Mesenchymal stem cell (in vitro differentiated cells and primary cell): ENCODE results near the gene C9orf50.

ENCODE experiments used
- DNase-seq: peaks from one replicate; pipeline ENCODE4 v3.0.0-alpha.2; 2013
- H2AFZ ChIP-seq: one replicate; pipeline ENCODE4 v1.6.1; 2013; ENCODE audit warnings: low read depth, mild to moderate bottlenecking, control low read depth, inconsistent platforms, low read length, moderate library complexity
- H2AK5ac ChIP-seq: 2 replicates; pipeline ENCODE4 v1.6.1; 2013; ENCODE audit warnings: low read length, moderate library complexity, mild to moderate bottlenecking, inconsistent platforms; ENCODE audit not compliant: severe bottlenecking
- H2BK120ac ChIP-seq: one replicate; pipeline ENCODE4 v1.6.1; 2013; ENCODE audit warnings: low read depth, mild to moderate bottlenecking, inconsistent platforms, low read length, moderate library complexity
- H2BK12ac ChIP-seq, 2 experiments: one replicate each; pipeline ENCODE4 v1.6.1; 2013; ENCODE audit warnings: inconsistent platforms in 2 of 2, low read length in 2 of 2, mild to moderate bottlenecking in 2 of 2, moderate library complexity in 2 of 2, control low read depth in 1 of 2
- H2BK15ac ChIP-seq: one replicate; pipeline ENCODE4 v1.6.1; 2013; ENCODE audit warnings: mild to moderate bottlenecking, low read depth, inconsistent platforms; ENCODE audit not compliant: poor library complexity, severe bottlenecking
- H2BK5ac ChIP-seq: 2 replicates; pipeline ENCODE4 v1.6.1; 2013; ENCODE audit warnings: low read depth, mild to moderate bottlenecking, low read length, control low read depth, inconsistent platforms; ENCODE audit not compliant: poor library complexity, severe bottlenecking
- H3K14ac ChIP-seq, 2 experiments: one replicate each; pipeline ENCODE4 v1.6.1; 2013; ENCODE audit warnings: inconsistent platforms in 2 of 2, low read length in 2 of 2, control low read depth in 1 of 2, mild to moderate bottlenecking in 1 of 2, moderate library complexity in 1 of 2
- H3K18ac ChIP-seq, 2 experiments: one replicate each; pipeline ENCODE4 v1.6.1; 2013; ENCODE audit warnings: inconsistent platforms in 2 of 2, low read length in 2 of 2, control low read depth in 1 of 2, low read depth in 1 of 2, mild to moderate bottlenecking in 1 of 2
- H3K23ac ChIP-seq, 2 experiments: one replicate each; pipeline ENCODE4 v1.6.1; 2013; ENCODE audit warnings: inconsistent platforms in 2 of 2, low read length in 2 of 2, mild to moderate bottlenecking in 2 of 2, moderate library complexity in 2 of 2, control low read depth in 1 of 2
- H3K27ac ChIP-seq: 2 replicates; pipeline ENCODE4 v1.5.1; 2013; ENCODE audit warnings: mild to moderate bottlenecking, moderate library complexity, low read length, control low read depth, inconsistent platforms; ENCODE audit not compliant: poor library complexity, severe bottlenecking
- H3K27me3 ChIP-seq, 2 experiments: 2 replicates each; pipeline versions ENCODE4 v1.6.1 to v1.7.0; 2013; ENCODE audit warnings: low read length in 2 of 2, mild to moderate bottlenecking in 2 of 2, moderate library complexity in 2 of 2, control low read depth in 1 of 2, inconsistent platforms in 1 of 2; ENCODE audit not compliant: control insufficient read depth in 1 of 2, insufficient read depth in 1 of 2
- H3K36me3 ChIP-seq, 2 experiments: 2 replicates each; pipeline versions ENCODE4 v1.6.1 to v1.7.0; 2013; ENCODE audit warnings: low read length in 2 of 2, control low read depth in 1 of 2, inconsistent platforms in 1 of 2, low read depth in 1 of 2, mild to moderate bottlenecking in 1 of 2; ENCODE audit not compliant: insufficient read depth in 2 of 2, control insufficient read depth in 1 of 2
- H3K4ac ChIP-seq, 2 experiments: one replicate each; pipeline ENCODE4 v1.6.1; 2013; ENCODE audit warnings: inconsistent platforms in 2 of 2, low read length in 2 of 2, mild to moderate bottlenecking in 2 of 2, moderate library complexity in 2 of 2, control low read depth in 1 of 2, low read depth in 1 of 2
- H3K4me1 ChIP-seq: 2 replicates; pipeline ENCODE4 v1.6.1; 2013; ENCODE audit warnings: low read depth, low read length, control low read depth; ENCODE audit not compliant: control insufficient read depth, insufficient read depth
- H3K4me2 ChIP-seq: 2 replicates; pipeline ENCODE4 v1.6.1; 2013; ENCODE audit warnings: low read length, mild to moderate bottlenecking, inconsistent platforms; ENCODE audit not compliant: poor library complexity, severe bottlenecking
- H3K4me3 ChIP-seq, 2 experiments: 2 replicates each; pipeline versions ENCODE4 v1.5.1 to v1.7.0; 2013; ENCODE audit warnings: low read length in 2 of 2, mild to moderate bottlenecking in 2 of 2, control low read depth in 1 of 2, low read depth in 1 of 2; ENCODE audit not compliant: insufficient read depth in 1 of 2
- H3K79me1 ChIP-seq: replicated peaks from 2 replicates; pipeline ENCODE4 v1.6.1; 2013; ENCODE audit warnings: mild to moderate bottlenecking, control low read depth, low read length, inconsistent platforms; ENCODE audit not compliant: poor library complexity, severe bottlenecking
- H3K9ac ChIP-seq: 2 replicates; pipeline ENCODE4 v1.7.0; 2013; ENCODE audit warnings: mild to moderate bottlenecking, low read length, moderate library complexity
- H3K9me3 ChIP-seq: 2 replicates; pipeline ENCODE4 v1.7.0; 2013; ENCODE audit warnings: mild to moderate bottlenecking, low read length; ENCODE audit not compliant: control insufficient read depth
- H4K8ac ChIP-seq: one replicate; pipeline ENCODE4 v1.6.1; 2013; ENCODE audit warnings: inconsistent platforms, mild to moderate bottlenecking, low read length, moderate library complexity
- H4K91ac ChIP-seq: one replicate; pipeline ENCODE4 v1.6.1; 2013; ENCODE audit warnings: mild to moderate bottlenecking, low read length, inconsistent platforms
- WGBS: methylation state at CpG from one replicate; pipeline ENCODE4 v1.1.7; 2013; ENCODE audit warnings: mixed read lengths; 5-methylcytosine and 5-hydroxymethylcytosine counted together

Gene C9orf50

GRCh38 chr9:129640871-129641749 is 20.2 kb upstream of the C9orf50 start:
- H2BK120ac ChIP-seq: peak overlapping the region; percentile 7
- H2BK12ac ChIP-seq: no peak overlapping the region
- H3K79me1 ChIP-seq: peaks cover 30% of the 10 kb centered on the region
- no peak overlapping the region for H3K27ac ChIP-seq
- peak overlapping the region; percentile 92 for H3K9ac ChIP-seq
- peak overlapping the region; percentile 58 for H3K4me2 ChIP-seq
- peak; percentile 17 for DNase-seq
- H2AK5ac ChIP-seq: no peak overlapping the region
- no peaks in the 10 kb centered on the region for H3K27me3 ChIP-seq
- peak overlapping the region in 1 of 2 experiments; percentile 26 for H3K14ac ChIP-seq
- H3K36me3 ChIP-seq: peaks cover 30 to 36% of the 10 kb centered on the region in 2 experiments
- no peak overlapping the region for H2BK5ac ChIP-seq
- H3K4ac ChIP-seq: peak overlapping the region; percentile 42 to 60
- no peak overlapping the region for H4K91ac ChIP-seq
- WGBS: 35% methylated on average over 41 of the region's 44 CpGs
- peak overlapping the region; percentile 82 to 94 for H3K4me3 ChIP-seq
- no peak overlapping the region for H3K18ac ChIP-seq
- no peak overlapping the region for H2BK15ac ChIP-seq
- no peak overlapping the region for H3K23ac ChIP-seq
- peaks cover 22% of the 10 kb centered on the region for H3K4me1 ChIP-seq
- H4K8ac ChIP-seq: no peak overlapping the region
- no peaks in the 10 kb centered on the region for H3K9me3 ChIP-seq
- no peak overlapping the region for H2AFZ ChIP-seq

- no peak overlapping the region for H3K4ac ChIP-seq
- peak overlapping the region in 1 of 2 experiments; percentile 10 for H2BK12ac ChIP-seq
- peak overlapping the region; percentile 92 for H3K9ac ChIP-seq
- H4K8ac ChIP-seq: no peak overlapping the region
- H3K79me1 ChIP-seq: peaks cover 34% of the 10 kb centered on the region
- H3K18ac ChIP-seq: no peak overlapping the region
- H2BK5ac ChIP-seq: no peak overlapping the region
- H3K4me2 ChIP-seq: peak overlapping the region; percentile 58
- H2AK5ac ChIP-seq: no peak overlapping the region
- WGBS: 92% methylated on average over 24 of the region's 25 CpGs
- no peaks in the 10 kb centered on the region for H3K9me3 ChIP-seq
- H3K23ac ChIP-seq: no peak overlapping the region
- no peak overlapping the region for H3K27ac ChIP-seq
- H2BK120ac ChIP-seq: no peak overlapping the region
- H4K91ac ChIP-seq: no peak overlapping the region
- no peak overlapping the region for H2BK15ac ChIP-seq
- peak overlapping the region; percentile 32 to 82 for H3K4me3 ChIP-seq
- H3K27me3 ChIP-seq: no peaks in the 10 kb centered on the region
- H3K14ac ChIP-seq: no peak overlapping the region
- peaks cover 36 to 43% of the 10 kb centered on the region in 2 experiments for H3K36me3 ChIP-seq
- peaks cover 22% of the 10 kb centered on the region for H3K4me1 ChIP-seq
- H2AFZ ChIP-seq: no peak overlapping the region
- peak; percentile 37 for DNase-seq
Observed at GRCh38 chr9:129640086-129640870, 19.4 kb upstream of the C9orf50 start.

- H3K4ac ChIP-seq: no peak overlapping the region
- no peak for DNase-seq
- WGBS: 93% methylated on average over 12 of the region's 12 CpGs
Observed at GRCh38 chr9:129639756-129640085, 18.8 kb upstream of the C9orf50 start.

More at GRCh38 chr9:129639756-129640085, 18.8 kb upstream of the C9orf50 start:
- peaks cover 42 to 48% of the 10 kb centered on the region in 2 experiments for H3K36me3 ChIP-seq
- peaks cover 22% of the 10 kb centered on the region for H3K4me1 ChIP-seq
- H3K9me3 ChIP-seq: no peaks in the 10 kb centered on the region
- no peak overlapping the region for H3K18ac ChIP-seq
- peaks cover 36% of the 10 kb centered on the region for H3K79me1 ChIP-seq
- H3K14ac ChIP-seq: no peak overlapping the region
- H2BK12ac ChIP-seq: peak overlapping the region in 1 of 2 experiments; percentile 59
- no peak overlapping the region for H2BK15ac ChIP-seq
- no peak overlapping the region for H4K91ac ChIP-seq
- H2AK5ac ChIP-seq: no peak overlapping the region
- H2BK120ac ChIP-seq: no peak overlapping the region
- H3K27ac ChIP-seq: no peak overlapping the region
- peak overlapping the region; percentile 31 for H4K8ac ChIP-seq
- H3K4me3 ChIP-seq: peak overlapping the region in 1 of 2 experiments; percentile 32
- H3K27me3 ChIP-seq: no peaks in the 10 kb centered on the region
- no peak overlapping the region for H2AFZ ChIP-seq
- peak overlapping the region; percentile 92 for H3K9ac ChIP-seq
- H3K23ac ChIP-seq: no peak overlapping the region
- H3K4me2 ChIP-seq: no peak overlapping the region
- H2BK5ac ChIP-seq: no peak overlapping the region
